Ovary (tissue), 9 donors: ENCODE data around the gene KCTD5. TPM values are rescaled to one million over a fixed set of nuclear protein-coding genes. Genes with fewer than 3 reads are reported as not detected.

Source experiments
- DNase-seq, 5 donors: peaks; one replicate each; pipeline ENCODE4 v3.0.0-alpha.2; 2019 to 2020
- H3K27ac ChIP-seq, 2 donors: fragments of 200-600 bp; one replicate each; pipeline versions ENCODE4 v1.5.1 to v1.8.0; 2019 to 2022
- H3K27me3 ChIP-seq: fragments of 200-600 bp; one replicate; pipeline ENCODE4 v1.8.0; 2022
- H3K36me3 ChIP-seq: fragments of 200-600 bp; sonication (generic); one replicate; pipeline ENCODE4 v1.5.1; 2019
- H3K4me1 ChIP-seq: one replicate; pipeline ENCODE4 v1.8.1; 2013; ENCODE audit warnings: mild to moderate bottlenecking, moderate library complexity; ENCODE audit not compliant: insufficient read depth
- H3K4me3 ChIP-seq: fragments of 200-600 bp; sonication (generic); one replicate; pipeline ENCODE4 v1.5.1; 2017
- H3K9me3 ChIP-seq, 2 donors: fragments of 200-600 bp in 1 of 2; sonication (generic) in 1 of 2; one replicate each; pipeline versions ENCODE4 v1.5.1 to v1.8.1; 2013 to 2019; ENCODE audit warnings: mild to moderate bottlenecking in 1 of 2, moderate library complexity in 1 of 2
- CTCF ChIP-seq, 3 donors: fragments of 450-650 bp in 2 of 3; fragments of 200-600 bp in 1 of 3; IDR thresholded peaks; one replicate each; pipeline versions ENCODE4 v1.5.1 to v1.8.0; 2016 to 2022; ENCODE audit warnings: antibody characterized with exemption in 3 of 3, mild to moderate bottlenecking in 1 of 3
- EP300 ChIP-seq: sonication (generic); formaldehyde crosslinking; IDR thresholded peaks from one replicate; pipeline ENCODE4 v1.6.1; 2017; ENCODE audit warnings: antibody characterized with exemption
- POLR2A ChIP-seq: fragments of 450-650 bp; IDR thresholded peaks from one replicate; pipeline ENCODE4 v1.6.1; 2017; ENCODE audit warnings: antibody characterized with exemption, mild to moderate bottlenecking, moderate library complexity
- WGBS, 3 donors: extraction: QIAGEN DNeasy Blood & Tissue Kit in 1 of 3; methylation state at CpG; one replicate each; pipeline versions ENCODE4 v1.1.5 to v1.1.7; 2013 to 2017; 5-methylcytosine and 5-hydroxymethylcytosine counted together
- intact Hi-C, 4 donors: fragments of 100-400 bp; cut with DNase I; formaldehyde crosslinking; loops; one replicate each; pipeline versions ENCODE4 v1.11.0 to v1.15.1; 2022 to 2023
- polyA plus RNA-seq, 2 donors: library from polyadenylated mRNA; stranded (reverse); fragments of 200-250 nt in 1 of 2; fragments of 350-450 nt in 1 of 2; fragmentation: Illumina TruSeq in 1 of 2; extraction: RNeasy Lipid Tissue Mini Kit (QIAGEN cat#74804) in 1 of 2; gene quantifications; one replicate each; pipeline ENCODE4 v1.2.3, GENCODE V29; 2013 to 2014
- total RNA-seq, 7 donors: library from RNA; depleted of rRNA in 2 of 7; stranded (reverse); fragments of >200 nt in 2 of 7; fragmentation: NEBNext Ultra II Directional in 3 of 7; extraction: Animal tissue kit (Norgen Biotek cat#: 25700) in 3 of 7; gene quantifications; one replicate each; pipeline versions ENCODE4 v1.1.0 to v1.2.4, GENCODE V29; 2016 to 2023
- donor health status: DM: no; HTN: no; CAD: no; lungs with moderate emphysema.
- donor health status: DM: no; HTN: no; CAD: no.
- donor health status: Bipolar disorder and iron deficiency.
- donor health status: DM: yes; HTN: yes; CAD: no.
- donor health status: DM: no; HTN: no; CAD: no.
- donor health status: DM: yes; HTN: yes; CAD: no.

Gene KCTD5
- total and polyA plus RNA-seq, 9 donors, result 12.2 to 19.8 (median 13.3) TPM

- Histone ChIP-seq H3K36me3 (no peaks in the 10 kb centered on the region), H3K9me3 (no peaks in the 10 kb centered on the region), H3K27ac (no peak overlapping the region), H3K4me3 (no peak overlapping the region), H3K27me3 (no peaks in the 10 kb centered on the region), H3K4me1 (no peaks in the 10 kb centered on the region)
- DNase-seq, result peak in 1 of 5 donors; percentile 25
- TF ChIP-seq POLR2A (no peak), EP300 (no peak), CTCF (IDR thresholded peaks at IDR 0.05) (no peak)
- whole genome bisulfite sequencing, 3 donors, result 91 to 95% (median 94%) methylated on average over 20 to 22 of the region's 22 CpGs
- intact Hi-C loops, result no loop called here
Measured at GRCh38 chr16:2706611-2707311, 24.4 kb downstream of the KCTD5 start.

GRCh38 chr16:2707368-2708289 lies 25.3 kb downstream of the KCTD5 start:
- 89 to 94% (median 91%) methylated on average over 51 of the region's 51 CpGs for WGBS, 3 donors
- DNase-seq, result peak in 1 of 5 donors; percentile 17
- H3K4me1 ChIP-seq, result no peaks in the 10 kb centered on the region
- no peak for TF ChIP-seq EP300
- H3K4me3 ChIP-seq, result no peak overlapping the region
- no peak overlapping the region for H3K27ac ChIP-seq
- intact Hi-C loops, result no loop called here
- no peaks in the 10 kb centered on the region for H3K27me3 ChIP-seq
- no peaks in the 10 kb centered on the region for H3K36me3 ChIP-seq
- H3K9me3 ChIP-seq, result no peaks in the 10 kb centered on the region

- TF ChIP-seq EP300 (no peak), CTCF (IDR thresholded peaks at IDR 0.05) (no peak), POLR2A (no peak)
- Histone ChIP-seq H3K4me3 (no peak overlapping the region), H3K27me3 (no peaks in the 10 kb centered on the region), H3K9me3 (no peaks in the 10 kb centered on the region), H3K4me1 (no peaks in the 10 kb centered on the region), H3K27ac (no peak overlapping the region), H3K36me3 (no peaks in the 10 kb centered on the region)
- no peak for DNase-seq
- WGBS, 3 donors, result 86 to 92% (median 87%) methylated on average over 14 of the region's 14 CpGs
- intact Hi-C loops, result no loop called here
Measured at GRCh38 chr16:2708290-2708639, 25.9 kb downstream of the KCTD5 start.

- DNase-seq, result no peak
- 91 to 94% (median 94%) methylated on average over 21 to 22 of the region's 22 CpGs for WGBS, 3 donors
- Histone ChIP-seq H3K9me3 (no peaks in the 10 kb centered on the region), H3K4me3 (no peak overlapping the region), H3K36me3 (no peaks in the 10 kb centered on the region), H3K4me1 (no peaks in the 10 kb centered on the region), H3K27ac (no peak overlapping the region), H3K27me3 (no peaks in the 10 kb centered on the region)
- intact Hi-C loops, result no loop called here
- no peak for TF ChIP-seq POLR2A
- no peak for TF ChIP-seq EP300
- no peak for TF ChIP-seq CTCF (IDR thresholded peaks at IDR 0.05)
Measured at GRCh38 chr16:2708955-2709587, 26.7 kb downstream of the KCTD5 start.
